ENCODE measurements around the gene AGPAT4. TPM values are rescaled to one million over a fixed set of nuclear protein-coding genes. Genes with fewer than 3 reads are reported as not detected.

Gene AGPAT4, protein sequence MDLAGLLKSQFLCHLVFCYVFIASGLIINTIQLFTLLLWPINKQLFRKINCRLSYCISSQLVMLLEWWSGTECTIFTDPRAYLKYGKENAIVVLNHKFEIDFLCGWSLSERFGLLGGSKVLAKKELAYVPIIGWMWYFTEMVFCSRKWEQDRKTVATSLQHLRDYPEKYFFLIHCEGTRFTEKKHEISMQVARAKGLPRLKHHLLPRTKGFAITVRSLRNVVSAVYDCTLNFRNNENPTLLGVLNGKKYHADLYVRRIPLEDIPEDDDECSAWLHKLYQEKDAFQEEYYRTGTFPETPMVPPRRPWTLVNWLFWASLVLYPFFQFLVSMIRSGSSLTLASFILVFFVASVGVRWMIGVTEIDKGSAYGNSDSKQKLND
- 5.5 and 6.2 TPM in 2 replicates for total RNA-seq

DNA sequence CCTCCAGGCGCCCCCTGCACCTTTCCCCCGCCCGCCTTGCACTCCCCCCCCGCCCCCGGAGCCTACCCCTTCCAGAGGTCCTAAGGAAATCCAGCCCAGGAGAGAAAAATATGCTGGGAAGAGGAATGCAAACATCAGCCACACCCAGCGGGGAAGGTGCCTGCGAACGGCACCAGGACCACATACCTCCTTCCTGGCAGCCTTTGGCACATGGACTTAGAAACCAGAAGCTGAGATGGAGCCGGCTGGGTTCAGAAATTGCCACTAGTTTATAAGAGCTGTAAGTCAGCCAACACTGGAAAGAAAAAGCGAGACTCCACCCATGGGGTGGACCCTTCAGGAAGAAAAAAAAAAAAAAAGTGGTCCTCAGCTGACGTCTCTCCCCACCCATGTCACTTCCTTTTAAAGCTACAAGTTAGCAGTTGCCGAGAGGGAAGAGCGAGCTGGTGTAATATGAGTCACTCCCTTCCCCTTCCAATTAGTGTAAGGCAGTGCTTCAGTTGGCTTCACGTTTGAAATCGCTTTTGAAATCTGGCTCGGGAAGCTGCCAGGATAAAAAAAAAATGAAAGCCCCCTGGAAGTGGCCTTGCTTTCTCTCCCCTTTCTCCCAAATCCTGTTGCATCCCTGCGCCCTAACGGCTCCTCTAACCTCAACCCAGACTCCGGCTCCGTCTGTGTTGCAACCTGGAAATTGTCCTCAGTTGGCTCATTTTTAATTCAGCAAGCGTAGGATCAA, at the start of gene AGPAT4:
TSS of gene AGPAT4 (minus strand) at position 310 of the 736 bp plus-strand sequence. CDS start 41,848 bp downstream, outside the sequence.

All from bronchus fibroblast of lung (primary cell).